Activated CD4-positive, alpha-beta memory T cell treated with anti-CD3 and anti-CD28 coated beads for 36 hours (primary cell): ENCODE measurements around the gene ACOT7. TPM values are rescaled to one million over a fixed set of nuclear protein-coding genes. Genes with fewer than 3 reads are reported as not detected.

Experiments used
- CTCF ChIA-PET: fragments of 350-600 bp; sonication (Branson Sonifier 250); formaldehyde crosslinking; loops from one replicate; lab custom pipeline; 2021; ENCODE audit warnings: antibody characterized with exemption, inconsistent platforms; lab: Charles Lee
- POLR2A ChIA-PET: fragments of 350-600 bp; sonication (Branson Sonifier 250); formaldehyde crosslinking; loops from one replicate; lab custom pipeline; 2021; ENCODE audit warnings: antibody characterized with exemption; lab: Charles Lee
- DNase-seq: peaks from one replicate; pipeline ENCODE4 v3.0.0-alpha.2; 2020
- H3K27ac Mint-ChIP-seq: one replicate; pipeline ENCODE4 v1.8.0; 2021; ENCODE audit warnings: mixed read lengths
- H3K27me3 Mint-ChIP-seq: one replicate; pipeline ENCODE4 v1.8.0; 2021; ENCODE audit warnings: mixed read lengths
- H3K36me3 Mint-ChIP-seq: one replicate; pipeline ENCODE4 v1.8.0; 2021; ENCODE audit warnings: mixed read lengths
- H3K4me1 Mint-ChIP-seq: one replicate; pipeline ENCODE4 v1.8.0; 2021; ENCODE audit warnings: low read depth, mixed read lengths
- H3K4me3 Mint-ChIP-seq: one replicate; pipeline ENCODE4 v1.8.0; 2021; ENCODE audit warnings: mild to moderate bottlenecking, mixed read lengths
- H3K9me3 Mint-ChIP-seq: one replicate; pipeline ENCODE4 v1.8.0; 2021; ENCODE audit warnings: mixed read lengths
- intact Hi-C: fragments of 100-400 bp; cut with micrococcal nuclease; formaldehyde crosslinking; loops from one replicate; pipeline ENCODE4 v1.15.1; 2023
- total RNA-seq, 2 experiments: library from RNA; stranded (reverse); gene quantifications; one replicate each; pipeline ENCODE4 v1.2.3, GENCODE V29; 2021

Gene ACOT7
- total RNA-seq, 2 experiments from 2014 or later: 93.8 to 94.6 TPM

GRCh38 chr1:6330410-6330911 is 63.1 kb downstream of the ACOT7 start:
- ChIA-PET CTCF (interaction anchor here (1.0 to 1.5 kb wide), 2 partner anchors 45 to 93 kb away, joined by 3 to 4 read pairs; no protein-coding TSS in a partner anchor), POLR2A (no interaction called here)
- intact Hi-C loops: no loop called here
- no peaks in the 10 kb centered on the region for H3K9me3 Mint-ChIP-seq
- H3K4me1 Mint-ChIP-seq: no peaks in the 10 kb centered on the region
- no peak overlapping the region for H3K4me3 Mint-ChIP-seq
- H3K27ac Mint-ChIP-seq: no peak overlapping the region
- peaks cover 14% of the 10 kb centered on the region for H3K36me3 Mint-ChIP-seq
- DNase-seq: no peak
- no peaks in the 10 kb centered on the region for H3K27me3 Mint-ChIP-seq

- Mint-ChIP-seq H3K36me3 (peaks cover 14% of the 10 kb centered on the region), H3K4me3 (no peak overlapping the region), H3K27me3 (no peaks in the 10 kb centered on the region), H3K27ac (no peak overlapping the region), H3K9me3 (no peaks in the 10 kb centered on the region), H3K4me1 (no peaks in the 10 kb centered on the region)
- ChIA-PET POLR2A (no interaction called here), CTCF (interaction anchor here (1.0 to 1.5 kb wide), 2 partner anchors 46 to 93 kb away, joined by 3 to 4 read pairs; no protein-coding TSS in a partner anchor)
- intact Hi-C loops: no loop called here
- no peak for DNase-seq
These were observed 63.7 kb downstream of the ACOT7 start for GRCh38 chr1:6329851-6330250.

GRCh38 chr1:6329396-6329795 is 64.2 kb downstream of the ACOT7 start:
- ChIA-PET POLR2A (no interaction called here), CTCF (interaction anchor here (0.6 kb wide), 1 partner anchor 354 kb away, joined by 4 read pairs; no protein-coding TSS in a partner anchor)
- Mint-ChIP-seq H3K27ac (no peak overlapping the region), H3K4me1 (no peaks in the 10 kb centered on the region), H3K4me3 (no peak overlapping the region), H3K9me3 (no peaks in the 10 kb centered on the region), H3K27me3 (no peaks in the 10 kb centered on the region), H3K36me3 (peaks cover 14% of the 10 kb centered on the region)
- DNase-seq: no peak
- intact Hi-C loops: no loop called here

- intact Hi-C loops: no loop called here
- H3K4me3 Mint-ChIP-seq: no peak overlapping the region
- no peaks in the 10 kb centered on the region for H3K9me3 Mint-ChIP-seq
- no peak for DNase-seq
- H3K27ac Mint-ChIP-seq: no peak overlapping the region
- ChIA-PET CTCF (no interaction called here), POLR2A (no interaction called here)
- peaks cover 14% of the 10 kb centered on the region for H3K36me3 Mint-ChIP-seq
- H3K27me3 Mint-ChIP-seq: no peaks in the 10 kb centered on the region
- H3K4me1 Mint-ChIP-seq: no peaks in the 10 kb centered on the region
These were observed 64.9 kb downstream of the ACOT7 start for GRCh38 chr1:6328696-6329095.

- H3K27ac Mint-ChIP-seq: no peak overlapping the region
- H3K36me3 Mint-ChIP-seq: peaks cover 14% of the 10 kb centered on the region
- no peaks in the 10 kb centered on the region for H3K4me1 Mint-ChIP-seq
- POLR2A ChIA-PET: no interaction called here
- no peaks in the 10 kb centered on the region for H3K27me3 Mint-ChIP-seq
- no peak for DNase-seq
- no peaks in the 10 kb centered on the region for H3K9me3 Mint-ChIP-seq
- H3K4me3 Mint-ChIP-seq: no peak overlapping the region
- CTCF ChIA-PET: no interaction called here
- intact Hi-C loops: no loop called here
These were observed 65.5 kb downstream of the ACOT7 start for GRCh38 chr1:6328091-6328490.

GRCh38 chr1:6325482-6325881 is 68.1 kb downstream of the ACOT7 start:
- Mint-ChIP-seq H3K27me3 (no peaks in the 10 kb centered on the region), H3K36me3 (peaks cover 10% of the 10 kb centered on the region), H3K4me1 (no peaks in the 10 kb centered on the region), H3K27ac (no peak overlapping the region), H3K4me3 (no peak overlapping the region), H3K9me3 (no peaks in the 10 kb centered on the region)
- no peak for DNase-seq
- intact Hi-C loops: no loop called here
- ChIA-PET POLR2A (no interaction called here), CTCF (no interaction called here)

- no peaks in the 10 kb centered on the region for H3K27me3 Mint-ChIP-seq
- intact Hi-C loops: no loop called here
- no peaks in the 10 kb centered on the region for H3K9me3 Mint-ChIP-seq
- no peaks in the 10 kb centered on the region for H3K4me1 Mint-ChIP-seq
- POLR2A ChIA-PET: no interaction called here
- no peak overlapping the region for H3K27ac Mint-ChIP-seq
- H3K4me3 Mint-ChIP-seq: no peak overlapping the region
- CTCF ChIA-PET: no interaction called here
- DNase-seq: no peak
- peaks cover 4% of the 10 kb centered on the region for H3K36me3 Mint-ChIP-seq
These were observed 71.4 kb downstream of the ACOT7 start for GRCh38 chr1:6322161-6322560.

GRCh38 chr1:6321205-6321604 is 72.4 kb downstream of the ACOT7 start:
- POLR2A ChIA-PET: no interaction called here
- intact Hi-C loops: no loop called here

GRCh38 chr1:6317098-6317760 is 76.3 kb downstream of the ACOT7 start:
- H3K4me3 Mint-ChIP-seq: no peak overlapping the region
- H3K9me3 Mint-ChIP-seq: no peaks in the 10 kb centered on the region
- H3K4me1 Mint-ChIP-seq: no peaks in the 10 kb centered on the region
- DNase-seq: no peak
- intact Hi-C loops: no loop called here
- POLR2A ChIA-PET: no interaction called here
- CTCF ChIA-PET: no interaction called here
- peaks cover 2% of the 10 kb centered on the region for H3K36me3 Mint-ChIP-seq
- no peaks in the 10 kb centered on the region for H3K27me3 Mint-ChIP-seq
- no peak overlapping the region for H3K27ac Mint-ChIP-seq

More at GRCh38 chr1:6321205-6321604, 72.4 kb downstream of the ACOT7 start:
- Mint-ChIP-seq H3K27ac (no peak overlapping the region), H3K36me3 (peaks cover 3% of the 10 kb centered on the region), H3K4me1 (no peaks in the 10 kb centered on the region), H3K4me3 (no peak overlapping the region), H3K27me3 (no peaks in the 10 kb centered on the region), H3K9me3 (no peaks in the 10 kb centered on the region)
- DNase-seq: no peak
- CTCF ChIA-PET: no interaction called here

- no peak overlapping the region for H3K27ac Mint-ChIP-seq
- POLR2A ChIA-PET: interaction anchor here (0.6 kb wide), 1 partner anchor 63 kb away, joined by 3 read pairs; no protein-coding TSS in a partner anchor
- H3K4me3 Mint-ChIP-seq: no peak overlapping the region
- H3K4me1 Mint-ChIP-seq: no peaks in the 10 kb centered on the region
- DNase-seq: no peak
- intact Hi-C loops: no loop called here
- CTCF ChIA-PET: interaction anchor here (0.6 kb wide), 1 partner anchor 141 kb away, joined by 3 read pairs; no protein-coding TSS in a partner anchor
- no peaks in the 10 kb centered on the region for H3K9me3 Mint-ChIP-seq
- no peaks in the 10 kb centered on the region for H3K27me3 Mint-ChIP-seq
- H3K36me3 Mint-ChIP-seq: peaks cover 2% of the 10 kb centered on the region
These were observed 77.1 kb downstream of the ACOT7 start for GRCh38 chr1:6316240-6317097.

GRCh38 chr1:6314503-6314902 is 79.1 kb downstream of the ACOT7 start:
- Mint-ChIP-seq H3K4me1 (no peaks in the 10 kb centered on the region), H3K27me3 (no peaks in the 10 kb centered on the region), H3K27ac (no peak overlapping the region), H3K36me3 (peaks cover 2% of the 10 kb centered on the region), H3K9me3 (no peaks in the 10 kb centered on the region), H3K4me3 (no peak overlapping the region)
- intact Hi-C loops: no loop called here
- DNase-seq: no peak
- ChIA-PET POLR2A (no interaction called here), CTCF (no interaction called here)

GRCh38 chr1:6313393-6314200 is 80.0 kb downstream of the ACOT7 start:
- Mint-ChIP-seq H3K36me3 (peaks cover 2% of the 10 kb centered on the region), H3K27ac (no peak overlapping the region), H3K27me3 (no peaks in the 10 kb centered on the region), H3K4me1 (no peaks in the 10 kb centered on the region), H3K4me3 (no peak overlapping the region), H3K9me3 (no peaks in the 10 kb centered on the region)
- ChIA-PET POLR2A (no interaction called here), CTCF (no interaction called here)
- no peak for DNase-seq
- intact Hi-C loops: no loop called here
